Stimulated activated CD4-positive, alpha-beta T cell treated with anti-CD3 and anti-CD28 coated beads, Interleukin-4, amount 100 ng/mL, for 48 hours (primary cell): ENCODE data around the gene TBX3.

Experiments
- DNase-seq, 2 donors: peaks; one replicate each; pipeline ENCODE4 v3.0.0-alpha.2; 2020; ENCODE audit warnings: low read depth in 2 of 2

The TBX3 gene

GRCh38 chr12:114682785-114683708, 928 bp downstream of the TBX3 start:
- DNase-seq: no peak

GRCh38 chr12:114682106-114682784, 1.7 kb downstream of the TBX3 start:
- DNase-seq: no peak

- no peak for DNase-seq
Measured at GRCh38 chr12:114681116-114681871, 2.7 kb downstream of the TBX3 start.

GRCh38 chr12:114680604-114681069, 3.3 kb downstream of the TBX3 start:
- DNase-seq: no peak

GRCh38 chr12:114679942-114680341, 4.0 kb downstream of the TBX3 start:
- DNase-seq: no peak

- no peak for DNase-seq
Measured at GRCh38 chr12:114679452-114679875, 4.5 kb downstream of the TBX3 start.

GRCh38 chr12:114678718-114679117, 5.3 kb downstream of the TBX3 start:
- DNase-seq: no peak

- no peak for DNase-seq
Measured at GRCh38 chr12:114678028-114678427, 5.9 kb downstream of the TBX3 start.

GRCh38 chr12:114676142-114676741, 7.7 kb downstream of the TBX3 start:
- no peak for DNase-seq

GRCh38 chr12:114674251-114675047, 9.5 kb downstream of the TBX3 start:
- DNase-seq: no peak

GRCh38 chr12:114673901-114674250, 10.1 kb downstream of the TBX3 start:
- no peak for DNase-seq

GRCh38 chr12:114673169-114673833, 10.7 kb downstream of the TBX3 start:
- DNase-seq: no peak

GRCh38 chr12:114672817-114673168, 11.2 kb downstream of the TBX3 start:
- DNase-seq: no peak

- no peak for DNase-seq
Measured at GRCh38 chr12:114671443-114672411, 12.2 kb downstream of the TBX3 start.

- no peak for DNase-seq
Measured at GRCh38 chr12:114671066-114671442, 12.9 kb downstream of the TBX3 start.

- DNase-seq: no peak
Measured at GRCh38 chr12:114670291-114670980, 13.5 kb downstream of the TBX3 start.

- no peak for DNase-seq
Measured at GRCh38 chr12:114669401-114670290, 14.3 kb downstream of the TBX3 start.

- DNase-seq: no peak
Measured at GRCh38 chr12:114668886-114669288, 15.1 kb downstream of the TBX3 start.
